NCI-H1436 (cell line): ENCODE data around the gene TXNDC12.
"Not testable (repeated sequence)": the region's sequence is repeated elsewhere in the genome, so short reads cannot be mapped to it uniquely, and the experiment has no call there.

Experiments used
- DNase-seq: peaks from one replicate; lab custom pipeline; 2025; lab: John Stamatoyannopoulos, UW

TXNDC12 gene

DNA sequence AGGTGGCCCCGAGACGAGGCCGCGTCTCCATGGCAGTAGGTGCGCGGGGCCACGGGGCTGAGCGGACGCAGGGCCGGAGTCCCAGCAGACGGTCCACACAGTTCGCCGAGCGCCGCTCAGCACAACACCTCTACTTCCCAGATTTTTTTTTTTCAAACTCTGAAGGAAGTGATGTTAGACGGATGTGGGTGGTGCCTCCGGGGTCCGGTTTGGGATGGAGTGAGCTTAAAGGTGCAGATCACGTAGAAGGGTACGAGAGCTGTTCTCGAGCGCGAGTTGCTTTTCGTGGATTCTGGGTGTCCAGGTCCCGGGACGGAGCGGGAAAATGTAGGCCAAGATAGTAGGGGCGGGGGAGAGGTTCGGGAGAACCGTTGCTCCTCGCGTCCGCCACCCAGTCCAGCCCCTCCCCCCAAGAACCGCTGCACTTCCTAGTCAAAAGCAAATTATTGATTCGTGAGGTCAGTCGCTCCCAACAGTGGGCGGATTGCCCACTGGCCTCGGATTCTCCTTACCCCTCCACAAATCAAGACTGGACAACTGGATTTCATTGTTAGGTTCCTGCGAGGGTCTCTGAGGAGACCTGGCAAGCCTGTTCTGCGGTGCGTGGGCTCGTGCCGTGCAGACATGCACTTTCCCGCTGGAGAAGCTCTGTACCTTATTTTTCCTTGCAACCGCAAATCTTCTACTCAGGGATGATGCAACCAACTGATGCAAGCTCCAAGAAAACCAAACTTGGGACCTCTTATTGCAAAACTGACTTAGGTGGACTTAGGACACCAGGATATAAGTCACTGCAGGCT, at the start of gene TXNDC12:
Gene TXNDC12, minus strand, starts transcription at position 126 of the 800 bp plus-strand sequence. Its CDS starts 95 bp downstream, at position 31.
- peak; percentile 80 for DNase-seq

GRCh38 chr1:52102336-52103013, 47.5 kb upstream of the TXNDC12 start:
- no peak for DNase-seq

DNA sequence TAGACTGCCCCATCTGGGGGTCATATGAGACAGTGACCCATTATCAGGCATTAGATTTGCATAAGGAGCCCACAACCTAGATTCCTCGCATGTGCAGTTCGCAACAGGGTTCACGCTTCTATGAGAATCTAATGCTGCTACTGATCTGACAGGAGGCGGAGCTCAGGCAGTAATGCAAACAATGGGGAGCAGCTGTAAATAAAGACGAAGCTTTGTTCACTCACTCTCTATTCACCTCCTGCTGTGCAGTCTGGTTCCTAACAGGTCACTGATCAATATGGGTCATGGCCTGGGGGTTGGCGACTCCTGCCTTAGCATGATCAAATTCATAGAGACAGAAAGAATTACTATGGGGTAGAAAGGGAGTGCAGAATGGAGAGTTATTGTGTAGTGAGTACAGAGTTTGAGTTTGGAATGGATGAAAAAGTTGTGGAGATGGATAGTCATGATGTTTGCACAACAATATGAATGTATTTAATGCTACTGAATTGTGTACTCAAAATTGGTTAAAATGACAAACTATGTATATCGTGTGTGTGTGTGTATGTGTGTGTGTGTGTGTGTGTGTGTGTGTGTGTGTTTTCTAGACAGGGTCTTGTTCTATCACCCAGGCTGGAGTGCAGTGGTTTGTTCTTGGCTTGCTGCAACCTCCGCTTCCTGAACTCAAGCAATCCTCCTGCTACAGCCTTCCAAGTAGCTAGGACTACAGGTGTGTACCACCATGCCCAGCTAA, 43.3 kb upstream of the TXNDC12 start:
- DNase-seq, result no peak

DNA sequence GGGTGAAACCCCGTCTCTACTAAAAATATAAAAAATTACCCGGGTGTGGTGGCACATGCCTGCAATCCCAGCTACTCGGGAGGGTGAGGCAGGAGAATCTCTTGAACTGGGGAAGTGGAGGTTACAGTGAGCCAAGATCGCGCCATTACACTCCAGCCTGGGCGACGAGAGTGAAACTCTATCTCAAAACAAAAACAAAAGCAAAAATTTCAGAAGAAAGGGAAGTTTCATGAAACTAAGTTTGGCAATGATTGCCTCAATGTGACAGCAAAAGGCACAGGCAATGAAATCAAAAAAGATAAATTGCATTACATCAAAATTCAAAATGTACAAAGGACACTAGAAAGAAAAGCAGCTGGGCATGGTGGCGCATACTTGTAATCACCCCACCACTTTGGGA, 41.2 kb upstream of the TXNDC12 start:
- DNase-seq, result no peak

- DNase-seq, result not testable (repeated sequence)
Observed at GRCh38 chr1:52094300-52094699, 39.3 kb upstream of the TXNDC12 start.

GRCh38 chr1:52087892-52088291, 32.9 kb upstream of the TXNDC12 start:
- DNase-seq, result not testable (repeated sequence)

- DNase-seq, result no peak
Observed at GRCh38 chr1:52080014-52080415, 25.0 kb upstream of the TXNDC12 start.

DNA sequence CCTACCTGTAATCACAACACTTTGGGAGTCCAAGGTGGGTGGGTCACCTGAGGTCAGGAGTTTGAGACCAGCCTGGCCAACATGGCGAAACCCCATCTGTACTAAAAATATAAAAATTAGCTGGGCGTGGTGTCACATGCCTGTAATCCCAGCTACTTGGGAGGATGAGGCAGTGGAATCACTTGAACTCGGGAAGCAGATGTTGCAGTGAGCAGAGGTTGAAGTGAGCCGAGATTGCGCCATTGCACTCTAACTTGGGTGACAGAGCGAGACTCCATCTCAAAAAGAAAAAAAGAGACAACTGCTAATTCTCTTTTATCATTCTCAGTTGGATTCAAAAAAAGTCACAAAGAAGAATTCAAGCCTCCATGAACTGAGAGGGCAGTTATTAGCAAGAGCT, 22.3 kb upstream of the TXNDC12 start:
- not testable (repeated sequence) for DNase-seq

- DNase-seq, result no peak
Observed at GRCh38 chr1:52072291-52072690, 17.3 kb upstream of the TXNDC12 start.

DNA sequence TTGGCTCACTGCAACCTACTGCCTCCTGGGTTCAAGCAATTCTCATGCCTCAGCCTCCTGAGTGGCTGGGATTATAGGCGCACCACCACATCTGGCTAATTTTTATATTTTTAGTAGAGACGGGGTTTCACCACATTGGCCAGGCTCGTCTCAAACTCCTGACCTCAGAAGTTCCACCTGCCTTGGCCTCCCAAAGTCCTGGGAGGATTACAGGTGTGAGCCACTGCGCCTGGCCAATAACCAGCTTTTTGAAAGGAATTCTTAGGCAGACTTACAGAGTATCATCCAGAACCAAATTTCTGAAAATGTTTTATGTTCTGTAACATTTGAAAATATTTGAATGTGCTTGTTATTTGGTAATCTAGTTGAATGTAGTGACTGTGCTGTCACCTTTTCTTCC, 15.7 kb upstream of the TXNDC12 start:
- no peak for DNase-seq

DNA sequence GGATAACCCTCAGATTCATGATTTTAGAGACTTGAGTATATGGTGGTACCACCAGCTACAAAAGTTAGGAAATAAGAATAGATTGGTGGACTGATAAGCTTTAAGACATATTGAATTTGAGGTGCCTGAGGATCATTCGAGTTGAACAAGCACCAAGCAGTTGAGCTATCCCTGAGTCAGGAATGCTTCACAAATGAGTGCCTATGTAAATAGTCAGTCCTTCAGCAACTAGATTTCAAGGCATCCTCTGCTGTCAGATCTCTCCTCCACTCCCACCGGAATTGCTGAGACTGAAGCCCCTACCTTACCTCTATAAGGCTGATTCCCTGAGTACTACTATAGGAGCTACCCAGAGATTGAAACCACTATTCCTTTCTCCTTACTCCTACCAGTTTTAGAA, 8.2 kb upstream of the TXNDC12 start:
- no peak for DNase-seq

- no peak for DNase-seq
Observed at GRCh38 chr1:52060822-52061221, 5.8 kb upstream of the TXNDC12 start.

- DNase-seq, result no peak
Observed at GRCh38 chr1:52059888-52060287, 4.9 kb upstream of the TXNDC12 start.

GRCh38 chr1:52059321-52059720, 4.3 kb upstream of the TXNDC12 start:
- no peak for DNase-seq

DNA sequence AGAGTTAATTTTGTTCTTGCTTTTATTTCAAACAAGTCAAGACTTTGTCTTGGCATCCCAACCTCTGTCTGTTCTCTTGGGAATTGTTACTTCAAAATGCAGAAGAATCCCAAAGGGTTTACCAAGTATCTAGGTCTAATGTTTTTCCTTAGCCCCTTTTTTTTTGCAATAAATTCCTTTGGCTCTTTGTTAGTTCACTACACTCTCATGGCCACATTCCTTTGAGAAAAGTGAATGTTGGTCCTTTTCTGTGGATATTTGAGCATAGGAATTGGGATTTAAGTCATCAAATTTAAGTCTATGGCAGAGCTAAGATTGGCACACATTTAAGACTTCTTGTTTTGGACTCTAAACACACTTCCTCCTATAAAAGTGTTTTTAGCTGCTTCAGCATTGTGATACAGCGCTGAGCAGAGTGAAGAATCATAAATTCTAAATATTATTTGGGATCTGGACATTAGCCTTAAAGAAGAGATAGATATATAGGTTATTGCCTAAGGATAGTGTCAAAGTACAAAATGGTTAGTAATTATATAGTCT, 3.0 kb upstream of the TXNDC12 start:
- DNase-seq, result no peak

GRCh38 chr1:52057255-52057654, 2.3 kb upstream of the TXNDC12 start:
- DNase-seq, result no peak

DNA sequence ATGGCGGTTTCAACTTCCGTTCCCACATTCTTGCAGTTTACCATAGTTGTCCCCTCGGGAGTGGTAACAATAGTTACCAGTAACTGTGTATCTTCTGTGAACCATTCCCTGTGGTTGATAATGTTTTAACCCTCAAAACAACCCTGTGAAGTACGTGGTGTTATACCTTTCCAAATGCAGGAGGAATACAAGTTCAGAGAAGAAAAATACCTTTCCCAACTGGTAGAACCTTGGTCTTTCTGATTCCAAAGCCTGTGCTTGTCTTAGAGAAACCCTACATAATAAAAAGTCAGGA, 1.9 kb upstream of the TXNDC12 start:
- DNase-seq, result no peak

DNA sequence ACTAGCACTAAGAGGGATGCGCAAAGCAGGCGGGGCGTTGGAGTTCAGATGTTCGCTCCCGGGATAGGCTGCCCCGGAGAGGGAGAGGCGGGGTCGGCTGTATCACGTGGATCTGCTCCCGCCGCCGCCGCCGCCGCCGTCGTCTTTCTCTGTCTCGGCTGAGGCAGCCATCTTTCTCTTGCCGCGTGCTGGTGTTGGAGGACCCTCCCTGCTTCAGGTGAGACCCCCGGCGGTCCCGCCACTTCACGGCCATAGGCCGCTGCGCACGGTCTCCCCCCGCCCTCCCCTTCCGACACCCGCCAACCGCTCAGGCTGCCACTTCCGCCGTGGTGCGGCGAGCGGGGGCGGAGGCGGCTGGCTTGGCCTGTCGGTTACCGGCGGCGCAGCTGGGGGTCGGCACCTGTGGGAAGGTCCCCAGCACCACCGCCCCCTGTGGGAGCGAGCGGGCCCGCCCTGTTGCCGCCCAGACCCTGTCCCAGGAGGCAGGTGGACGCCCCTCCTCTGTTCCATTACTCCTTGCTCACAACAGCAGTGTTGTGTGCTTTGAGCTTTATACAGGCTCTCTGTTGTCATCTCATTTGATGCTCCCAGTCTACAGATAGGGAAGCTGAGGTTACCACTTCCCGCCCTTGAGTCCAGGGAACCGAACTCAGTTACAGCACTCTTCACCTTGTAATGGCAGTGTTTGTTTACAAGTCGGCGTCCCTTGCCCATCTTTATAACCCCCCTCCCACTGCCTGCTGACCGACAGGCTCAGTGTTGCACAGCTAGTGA, 1.4 kb upstream of the TXNDC12 start, which contains the start of gene BTF3L4:
Gene BTF3L4, plus strand, starts transcription at position 133 of the 774 bp plus-strand sequence. CDS start 3,553 bp downstream, outside the sequence.
- DNase-seq, result peak; percentile 93

DNA sequence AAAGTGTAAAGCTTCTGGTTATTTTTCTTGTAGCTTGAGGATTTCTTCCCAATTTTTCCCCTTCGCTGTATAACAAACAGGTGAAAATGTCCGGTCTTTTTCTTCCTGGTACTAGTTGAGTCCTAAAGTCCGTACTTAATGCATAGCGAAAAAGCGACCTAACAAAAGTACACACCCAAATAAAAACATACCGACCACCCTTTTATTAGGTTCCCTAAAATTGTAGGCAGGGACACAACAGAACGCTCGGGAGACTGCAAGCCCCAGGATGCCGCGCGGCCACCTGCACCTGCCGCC, 823 bp upstream of the TXNDC12 start:
- no peak for DNase-seq

- no peak for DNase-seq
Observed at GRCh38 chr1:52054496-52055065, 410 bp downstream of the TXNDC12 start.

GRCh38 chr1:52053862-52054261, 1.1 kb downstream of the TXNDC12 start:
- no peak for DNase-seq

DNA sequence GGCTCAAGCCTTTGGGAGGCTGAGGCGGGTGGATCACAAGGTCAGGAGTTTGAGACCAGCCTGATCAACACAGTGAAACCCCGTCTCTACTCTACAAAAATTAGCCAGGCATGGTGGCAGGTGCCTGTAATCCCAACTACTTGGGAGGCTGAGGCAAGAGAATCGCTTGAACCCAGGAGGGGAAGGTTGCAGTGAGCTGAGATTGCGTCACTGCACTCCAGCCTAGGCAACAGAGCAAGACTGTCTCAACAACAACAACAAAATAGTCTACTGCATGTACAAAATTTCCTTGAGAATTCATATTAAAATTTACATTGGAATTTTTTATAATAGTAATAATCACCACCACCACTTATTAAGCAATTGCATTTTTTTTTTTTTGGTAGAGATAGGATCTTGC, 5.7 kb downstream of the TXNDC12 start:
- DNase-seq, result not testable (repeated sequence)
